ENCODE data around the gene ANAPC13. TPM values are rescaled to one million over a fixed set of nuclear protein-coding genes. Genes with fewer than 3 reads are reported as not detected.

ANAPC13 gene
- total and polyA plus RNA-seq, 2 of the 13 experiments (the other 11 are each of a cell fraction or from before 2014, with no cell fraction given), result 48.7 to 69.1 TPM

DNA sequence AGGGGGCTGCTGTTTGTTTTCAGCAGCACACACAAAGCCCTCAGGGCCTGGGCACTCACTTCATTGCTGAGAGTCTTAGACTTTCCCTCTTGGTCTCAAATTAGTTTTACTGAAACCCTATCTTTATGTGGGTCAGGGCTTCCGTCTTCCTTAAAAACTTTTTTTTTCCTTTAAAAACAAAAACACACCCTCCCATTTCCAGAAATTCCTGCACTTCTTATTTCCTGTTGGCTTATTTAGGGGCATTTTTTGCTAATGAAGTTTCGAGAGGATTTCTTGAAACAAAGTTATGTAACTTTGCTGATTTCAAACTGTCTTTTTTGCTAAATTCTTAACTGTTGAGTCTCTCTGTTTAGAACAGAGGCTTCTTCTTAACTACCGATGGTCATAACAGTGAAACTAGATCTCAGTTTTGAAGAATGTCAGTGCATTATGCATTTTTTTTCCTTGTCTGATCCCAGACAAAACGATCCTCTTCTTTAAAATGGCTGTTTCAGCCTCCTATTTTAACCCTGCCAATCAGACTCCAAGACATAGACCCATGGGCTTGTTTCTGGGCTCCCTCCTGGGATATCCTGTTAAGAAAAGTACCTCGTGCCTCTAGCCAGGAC, 23.3 kb downstream of the ANAPC13 start:
- Histone ChIP-seq H2AFZ (ENCODE audit: low read length) (no peak overlapping the region), H3K36me3 (replicated peaks in 1 of 2; ENCODE audit: control insufficient read depth in 1 of 2, insufficient read depth in 2 of 2, low read length in 2 of 2) (no peaks in the 10 kb centered on the region), H3K4me1 (ENCODE audit: insufficient read depth, low read length) (peaks cover 5% of the 10 kb centered on the region), H3K27me3 (ENCODE audit: control insufficient read depth in 1 of 2, insufficient read depth in 2 of 2, low read length in 2 of 2) (peaks cover 0 to 26% of the 10 kb centered on the region in 2 experiments; a peak in 2 of 5 replicates), H3K79me2 (ENCODE audit: insufficient read depth, low read length) (no peaks in the 10 kb centered on the region), H3K27ac (ENCODE audit: extremely low read length, insufficient read depth, low read length) (no peak overlapping the region), H3K4me2 (ENCODE audit: low read depth, low read length) (no peak overlapping the region), H4K20me1 (ENCODE audit: insufficient read depth, low read length) (no peaks in the 10 kb centered on the region), H3K9me3 (ENCODE audit: low read length) (no peaks in the 10 kb centered on the region), H3K4me3 (replicated peaks in 1 of 3; ENCODE audit: insufficient read depth in 1 of 3, low read depth in 2 of 3, low read length in 3 of 3) (no peak overlapping the region), H3K9ac (ENCODE audit: insufficient read depth, low read depth, low read length) (no peak overlapping the region)
- in situ Hi-C loops (cut with HindIII; ENCODE audit: extremely low pct_ligation_motif_present, low pct_unique_long_range_greater_than_20kb), result no loop called here
- WGBS (ENCODE audit: low lambda C conversion rate), result 15% methylated on average over 5 of the region's 5 CpGs
- POLR2A ChIA-PET, result no interaction called here
- DNase-seq (ENCODE audit: low spot score), result no peak
- CTCF ChIA-PET (ENCODE audit: low intra/inter-chr PET ratio, low total read pairs), result no interaction called here
- no peak for FAIRE-seq
- ATAC-seq, result no peak
- intact Hi-C loops (cut with micrococcal nuclease; ENCODE audit: unreplicated experiment), result no loop called here
- no peak for TF ChIP-seq TEAD3 (CRISPR knock-in tag; optimal IDR thresholded peaks at IDR 0.05; ENCODE audit: borderline replicate concordance)
- TF ChIP-seq NPAS2 (CRISPR knock-in tag; IDR thresholded peaks at IDR 0.05; ENCODE audit: borderline replicate concordance), result no peak
- TF ChIP-seq ZBTB14 (CRISPR knock-in tag; IDR thresholded peaks at IDR 0.05), result no peak
- no peak for TF ChIP-seq AHR (CRISPR knock-in tag; IDR thresholded peaks at IDR 0.05)
- TF ChIP-seq ZNF30 (CRISPR knock-in tag; IDR thresholded peaks at IDR 0.05), result no peak
- TF ChIP-seq ZNF747 (CRISPR knock-in tag; IDR thresholded peaks at IDR 0.05; ENCODE audit: borderline replicate concordance), result no peak
- TF ChIP-seq PLSCR1 (CRISPR knock-in tag; IDR thresholded peaks at IDR 0.05; ENCODE audit: borderline replicate concordance), result no peak
- no TSS peak for BruUV-seq (replicated peaks)

All from HepG2 (cell line).